ENCODE measurements around the gene FNTB. TPM values are rescaled to one million over a fixed set of nuclear protein-coding genes. Genes with fewer than 3 reads are reported as not detected.

Gene FNTB
- total and polyA plus RNA-seq, 9 of the 15 experiments (the other 6 are each of a cell fraction or from before 2014, with no cell fraction given) = 6.9 to 23.2 (median 12.2) TPM

DNA sequence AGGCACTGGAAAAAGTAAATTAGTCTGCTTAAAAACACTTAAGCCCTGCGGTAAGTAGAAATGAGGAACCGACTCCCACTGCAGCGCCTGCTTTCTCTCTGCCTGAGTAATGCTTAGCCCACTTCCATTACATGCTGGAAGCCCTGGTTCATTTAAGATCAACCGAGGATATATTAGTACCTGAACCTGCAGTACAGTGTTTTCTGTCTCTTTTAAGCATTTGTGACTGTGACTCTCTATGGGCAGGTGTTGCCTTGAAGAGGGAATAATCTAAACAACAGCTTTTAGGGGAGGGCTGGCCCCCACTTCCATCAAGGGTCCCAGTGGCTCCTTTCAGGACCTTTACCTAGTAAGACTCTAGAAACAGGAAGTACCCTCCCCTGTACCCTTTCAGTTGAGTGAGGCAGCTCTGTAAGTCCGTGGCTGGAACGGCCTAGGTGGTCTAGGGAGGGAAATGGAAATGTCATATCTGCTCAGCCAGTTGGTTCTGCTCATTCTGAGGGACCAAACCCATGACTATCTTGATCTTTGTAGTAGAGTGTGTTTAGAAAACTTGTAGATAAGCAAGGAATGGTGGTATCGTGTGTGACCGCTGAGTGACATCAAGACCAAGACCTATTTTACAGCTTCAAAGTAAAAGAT lies 56.2 kb downstream of the FNTB start (continued):
- TF ChIP-seq, protein P1, sequence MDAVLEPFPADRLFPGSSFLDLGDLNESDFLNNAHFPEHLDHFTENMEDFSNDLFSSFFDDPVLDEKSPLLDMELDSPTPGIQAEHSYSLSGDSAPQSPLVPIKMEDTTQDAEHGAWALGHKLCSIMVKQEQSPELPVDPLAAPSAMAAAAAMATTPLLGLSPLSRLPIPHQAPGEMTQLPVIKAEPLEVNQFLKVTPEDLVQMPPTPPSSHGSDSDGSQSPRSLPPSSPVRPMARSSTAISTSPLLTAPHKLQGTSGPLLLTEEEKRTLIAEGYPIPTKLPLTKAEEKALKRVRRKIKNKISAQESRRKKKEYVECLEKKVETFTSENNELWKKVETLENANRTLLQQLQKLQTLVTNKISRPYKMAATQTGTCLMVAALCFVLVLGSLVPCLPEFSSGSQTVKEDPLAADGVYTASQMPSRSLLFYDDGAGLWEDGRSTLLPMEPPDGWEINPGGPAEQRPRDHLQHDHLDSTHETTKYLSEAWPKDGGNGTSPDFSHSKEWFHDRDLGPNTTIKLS (IDR thresholded peaks at IDR 0.05; ENCODE audit: borderline replicate concordance, low read depth) = no peak; the same call in 1 of the 2 replicates
- peak; percentile 82; the same call in 1 of the 2 replicates for TF ChIP-seq ZBTB7A (IDR thresholded peaks at IDR 0.05; ENCODE audit: borderline replicate concordance, control insufficient read depth, low read depth, low read length)
- TF ChIP-seq, protein P2, sequence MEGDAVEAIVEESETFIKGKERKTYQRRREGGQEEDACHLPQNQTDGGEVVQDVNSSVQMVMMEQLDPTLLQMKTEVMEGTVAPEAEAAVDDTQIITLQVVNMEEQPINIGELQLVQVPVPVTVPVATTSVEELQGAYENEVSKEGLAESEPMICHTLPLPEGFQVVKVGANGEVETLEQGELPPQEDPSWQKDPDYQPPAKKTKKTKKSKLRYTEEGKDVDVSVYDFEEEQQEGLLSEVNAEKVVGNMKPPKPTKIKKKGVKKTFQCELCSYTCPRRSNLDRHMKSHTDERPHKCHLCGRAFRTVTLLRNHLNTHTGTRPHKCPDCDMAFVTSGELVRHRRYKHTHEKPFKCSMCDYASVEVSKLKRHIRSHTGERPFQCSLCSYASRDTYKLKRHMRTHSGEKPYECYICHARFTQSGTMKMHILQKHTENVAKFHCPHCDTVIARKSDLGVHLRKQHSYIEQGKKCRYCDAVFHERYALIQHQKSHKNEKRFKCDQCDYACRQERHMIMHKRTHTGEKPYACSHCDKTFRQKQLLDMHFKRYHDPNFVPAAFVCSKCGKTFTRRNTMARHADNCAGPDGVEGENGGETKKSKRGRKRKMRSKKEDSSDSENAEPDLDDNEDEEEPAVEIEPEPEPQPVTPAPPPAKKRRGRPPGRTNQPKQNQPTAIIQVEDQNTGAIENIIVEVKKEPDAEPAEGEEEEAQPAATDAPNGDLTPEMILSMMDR (IDR thresholded peaks at IDR 0.05 in 2 of 3, conservative IDR thresholded peaks at IDR 0.05 in 1 of 3; ENCODE audit: insufficient read depth in 2 of 3, low read depth in 1 of 3, low read length in 3 of 3) = no peak
- TF ChIP-seq, protein P3, sequence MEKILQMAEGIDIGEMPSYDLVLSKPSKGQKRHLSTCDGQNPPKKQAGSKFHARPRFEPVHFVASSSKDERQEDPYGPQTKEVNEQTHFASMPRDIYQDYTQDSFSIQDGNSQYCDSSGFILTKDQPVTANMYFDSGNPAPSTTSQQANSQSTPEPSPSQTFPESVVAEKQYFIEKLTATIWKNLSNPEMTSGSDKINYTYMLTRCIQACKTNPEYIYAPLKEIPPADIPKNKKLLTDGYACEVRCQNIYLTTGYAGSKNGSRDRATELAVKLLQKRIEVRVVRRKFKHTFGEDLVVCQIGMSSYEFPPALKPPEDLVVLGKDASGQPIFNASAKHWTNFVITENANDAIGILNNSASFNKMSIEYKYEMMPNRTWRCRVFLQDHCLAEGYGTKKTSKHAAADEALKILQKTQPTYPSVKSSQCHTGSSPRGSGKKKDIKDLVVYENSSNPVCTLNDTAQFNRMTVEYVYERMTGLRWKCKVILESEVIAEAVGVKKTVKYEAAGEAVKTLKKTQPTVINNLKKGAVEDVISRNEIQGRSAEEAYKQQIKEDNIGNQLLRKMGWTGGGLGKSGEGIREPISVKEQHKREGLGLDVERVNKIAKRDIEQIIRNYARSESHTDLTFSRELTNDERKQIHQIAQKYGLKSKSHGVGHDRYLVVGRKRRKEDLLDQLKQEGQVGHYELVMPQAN (IDR thresholded peaks at IDR 0.05; ENCODE audit: borderline replicate concordance) = no peak
- TF ChIP-seq NR1H2 (CRISPR knock-in tag; IDR thresholded peaks at IDR 0.05) = no peak
- TF ChIP-seq, protein P4, sequence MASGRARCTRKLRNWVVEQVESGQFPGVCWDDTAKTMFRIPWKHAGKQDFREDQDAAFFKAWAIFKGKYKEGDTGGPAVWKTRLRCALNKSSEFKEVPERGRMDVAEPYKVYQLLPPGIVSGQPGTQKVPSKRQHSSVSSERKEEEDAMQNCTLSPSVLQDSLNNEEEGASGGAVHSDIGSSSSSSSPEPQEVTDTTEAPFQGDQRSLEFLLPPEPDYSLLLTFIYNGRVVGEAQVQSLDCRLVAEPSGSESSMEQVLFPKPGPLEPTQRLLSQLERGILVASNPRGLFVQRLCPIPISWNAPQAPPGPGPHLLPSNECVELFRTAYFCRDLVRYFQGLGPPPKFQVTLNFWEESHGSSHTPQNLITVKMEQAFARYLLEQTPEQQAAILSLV (tag; IDR thresholded peaks at IDR 0.05) = no peak
- TF ChIP-seq TEAD1 (CRISPR knock-in tag; IDR thresholded peaks at IDR 0.05) = peak in 1 of 2 experiments; percentile 76; a peak in 1 of 4 replicates
- TF ChIP-seq NONO (IDR thresholded peaks at IDR 0.05; ENCODE audit: low read depth in 2 of 2, low read length in 1 of 2) = no peak
- no peak for TF ChIP-seq HCFC1 (IDR thresholded peaks at IDR 0.05; ENCODE audit: low read depth, low read length)
- TF ChIP-seq ZNF668 (CRISPR knock-in tag; IDR thresholded peaks at IDR 0.05) = no peak
- no peak for TF ChIP-seq LARP7 (IDR thresholded peaks at IDR 0.05)
- TF ChIP-seq MCM3 (IDR thresholded peaks at IDR 0.05) = no peak
- TF ChIP-seq RFX1 (IDR thresholded peaks at IDR 0.05) = no peak
- TF ChIP-seq, protein P5, sequence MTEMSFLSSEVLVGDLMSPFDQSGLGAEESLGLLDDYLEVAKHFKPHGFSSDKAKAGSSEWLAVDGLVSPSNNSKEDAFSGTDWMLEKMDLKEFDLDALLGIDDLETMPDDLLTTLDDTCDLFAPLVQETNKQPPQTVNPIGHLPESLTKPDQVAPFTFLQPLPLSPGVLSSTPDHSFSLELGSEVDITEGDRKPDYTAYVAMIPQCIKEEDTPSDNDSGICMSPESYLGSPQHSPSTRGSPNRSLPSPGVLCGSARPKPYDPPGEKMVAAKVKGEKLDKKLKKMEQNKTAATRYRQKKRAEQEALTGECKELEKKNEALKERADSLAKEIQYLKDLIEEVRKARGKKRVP (CRISPR knock-in tag; IDR thresholded peaks at IDR 0.05) = no peak

All from K562 (cell line).